ENCODE results near the gene SPI1.

DNA sequence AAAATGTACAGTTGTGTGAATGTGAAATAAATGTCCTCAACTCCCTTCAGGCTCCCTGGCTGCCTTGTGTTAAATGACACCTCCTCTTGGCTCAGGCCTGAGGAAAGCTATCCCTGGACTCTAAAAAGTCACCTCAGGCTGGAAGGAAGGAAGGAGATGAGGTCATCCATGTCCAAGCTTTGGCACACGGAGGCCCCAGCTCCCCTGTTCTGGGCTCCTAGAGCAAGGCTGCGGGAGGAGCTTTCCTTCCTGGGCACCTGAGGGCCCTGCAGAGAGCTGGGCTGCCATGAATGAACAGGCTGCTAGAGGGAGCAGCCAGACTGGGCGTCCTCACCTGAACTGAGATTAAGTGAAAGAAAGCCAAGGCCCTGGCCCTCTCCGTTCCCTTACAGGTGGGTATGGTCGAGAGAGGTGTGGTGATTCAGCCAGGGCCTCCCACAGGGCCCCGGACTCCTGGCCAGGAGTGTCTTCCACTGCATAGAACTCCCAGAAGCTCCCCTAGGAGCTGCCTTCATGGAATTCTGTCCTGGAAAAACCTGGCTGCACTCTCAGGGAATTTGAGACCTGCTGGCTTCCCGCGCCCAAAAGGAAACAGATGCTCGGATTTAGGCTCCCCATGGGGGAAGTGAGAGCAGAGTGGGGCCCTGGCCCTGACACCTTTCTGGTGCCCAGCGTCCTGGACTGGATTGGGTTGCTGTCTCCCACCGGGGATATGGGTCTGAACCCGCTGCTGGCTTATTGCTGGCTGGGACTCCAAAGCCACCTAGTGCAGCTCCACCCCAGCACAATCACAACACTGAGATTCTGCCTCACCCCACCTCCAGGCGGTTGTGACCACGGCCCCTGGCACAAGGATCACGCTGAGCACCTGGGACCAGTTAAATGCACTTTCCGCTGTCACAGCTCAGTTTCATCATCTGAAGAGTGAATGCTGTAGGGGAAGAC, 48.1 kb downstream of the SPI1 start:
- TF ChIP-seq, protein P1, sequence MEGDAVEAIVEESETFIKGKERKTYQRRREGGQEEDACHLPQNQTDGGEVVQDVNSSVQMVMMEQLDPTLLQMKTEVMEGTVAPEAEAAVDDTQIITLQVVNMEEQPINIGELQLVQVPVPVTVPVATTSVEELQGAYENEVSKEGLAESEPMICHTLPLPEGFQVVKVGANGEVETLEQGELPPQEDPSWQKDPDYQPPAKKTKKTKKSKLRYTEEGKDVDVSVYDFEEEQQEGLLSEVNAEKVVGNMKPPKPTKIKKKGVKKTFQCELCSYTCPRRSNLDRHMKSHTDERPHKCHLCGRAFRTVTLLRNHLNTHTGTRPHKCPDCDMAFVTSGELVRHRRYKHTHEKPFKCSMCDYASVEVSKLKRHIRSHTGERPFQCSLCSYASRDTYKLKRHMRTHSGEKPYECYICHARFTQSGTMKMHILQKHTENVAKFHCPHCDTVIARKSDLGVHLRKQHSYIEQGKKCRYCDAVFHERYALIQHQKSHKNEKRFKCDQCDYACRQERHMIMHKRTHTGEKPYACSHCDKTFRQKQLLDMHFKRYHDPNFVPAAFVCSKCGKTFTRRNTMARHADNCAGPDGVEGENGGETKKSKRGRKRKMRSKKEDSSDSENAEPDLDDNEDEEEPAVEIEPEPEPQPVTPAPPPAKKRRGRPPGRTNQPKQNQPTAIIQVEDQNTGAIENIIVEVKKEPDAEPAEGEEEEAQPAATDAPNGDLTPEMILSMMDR (conservative IDR thresholded peaks at IDR 0.05): no peak
- TF ChIP-seq ZFX (IDR thresholded peaks at IDR 0.05): no peak

Data from C4-2B (cell line).